HEK293 (cell line): Measurements from ENCODE around the gene C22orf15.

Experiments used
- BCL11B ChIP-seq: fragments of 450-650 bp; formaldehyde crosslinking; IDR thresholded peaks from 2 replicates; pipeline ENCODE4 v1.5.1; 2016; ENCODE audit warnings: low read depth, missing biosample characterization, missing genetic modification characterization
- GLIS1 ChIP-seq: fragments of 450-650 bp; formaldehyde crosslinking; IDR thresholded peaks from 2 replicates; pipeline ENCODE4 v1.5.1; 2016; ENCODE audit warnings: missing biosample characterization, missing genetic modification characterization
- KLF8 ChIP-seq: fragments of 450-650 bp; formaldehyde crosslinking; IDR thresholded peaks from 2 replicates; pipeline ENCODE4 v1.5.1; 2016; ENCODE audit warnings: missing biosample characterization, missing genetic modification characterization
- MYNN ChIP-seq: fragments of 450-650 bp; formaldehyde crosslinking; IDR thresholded peaks from 2 replicates; pipeline ENCODE4 v1.5.1; 2016; ENCODE audit warnings: missing biosample characterization, missing genetic modification characterization, borderline replicate concordance
- SP2 ChIP-seq: fragments of 450-650 bp; formaldehyde crosslinking; IDR thresholded peaks from 2 replicates; pipeline ENCODE4 v1.5.1; 2016; ENCODE audit warnings: missing biosample characterization, missing genetic modification characterization
- ZBTB17 ChIP-seq: fragments of 450-650 bp; formaldehyde crosslinking; IDR thresholded peaks from 2 replicates; pipeline ENCODE4 v1.5.1; 2016; ENCODE audit warnings: missing biosample characterization, missing genetic modification characterization
- ZBTB20 ChIP-seq: fragments of 450-650 bp; formaldehyde crosslinking; IDR thresholded peaks from 2 replicates; pipeline ENCODE4 v1.5.1; 2016; ENCODE audit warnings: missing biosample characterization, missing genetic modification characterization
- ZBTB8A ChIP-seq: fragments of 450-650 bp; formaldehyde crosslinking; IDR thresholded peaks from 2 replicates; pipeline ENCODE4 v1.5.1; 2016; ENCODE audit warnings: missing biosample characterization, missing genetic modification characterization
- ZEB2 ChIP-seq: fragments of 450-650 bp; formaldehyde crosslinking; IDR thresholded peaks from 2 replicates; pipeline ENCODE4 v1.5.1; 2016; ENCODE audit warnings: missing biosample characterization, missing genetic modification characterization
- ZNF114 ChIP-seq: fragments of 450-650 bp; formaldehyde crosslinking; IDR thresholded peaks from 2 replicates; pipeline ENCODE4 v1.5.0; 2017; ENCODE audit warnings: missing biosample characterization, missing genetic modification characterization
- ZNF132 ChIP-seq: fragments of 450-650 bp; formaldehyde crosslinking; IDR thresholded peaks from 2 replicates; pipeline ENCODE4 v1.5.1; 2017; ENCODE audit warnings: missing biosample characterization, missing genetic modification characterization, borderline replicate concordance
- ZNF146 ChIP-seq: fragments of 450-650 bp; formaldehyde crosslinking; IDR thresholded peaks from 2 replicates; pipeline ENCODE4 v1.5.1; 2016; ENCODE audit warnings: missing biosample characterization, missing genetic modification characterization
- ZNF155 ChIP-seq: fragments of 450-650 bp; formaldehyde crosslinking; IDR thresholded peaks from 2 replicates; pipeline ENCODE4 v1.5.1; 2016; ENCODE audit warnings: missing biosample characterization, missing genetic modification characterization
- ZNF169 ChIP-seq: fragments of 450-650 bp; formaldehyde crosslinking; IDR thresholded peaks from 2 replicates; pipeline ENCODE4 v1.5.1; 2016; ENCODE audit warnings: missing biosample characterization, missing genetic modification characterization
- ZNF266 ChIP-seq: fragments of 450-650 bp; formaldehyde crosslinking; IDR thresholded peaks from 2 replicates; pipeline ENCODE4 v1.5.1; 2016; ENCODE audit warnings: missing biosample characterization, missing genetic modification characterization, low read depth
- ZNF341 ChIP-seq: fragments of 450-650 bp; formaldehyde crosslinking; IDR thresholded peaks from 2 replicates; pipeline ENCODE4; 2016; ENCODE audit warnings: low read depth, missing biosample characterization, missing genetic modification characterization
- ZNF37A ChIP-seq: fragments of 450-650 bp; IDR thresholded peaks from 2 replicates; pipeline ENCODE4 v1.5.1; 2018; ENCODE audit warnings: missing biosample characterization, missing genetic modification characterization
- ZNF423 ChIP-seq: fragments of 450-650 bp; formaldehyde crosslinking; IDR thresholded peaks from 2 replicates; pipeline ENCODE4 v1.5.1; 2016; ENCODE audit warnings: missing biosample characterization, missing genetic modification characterization
- ZNF426 ChIP-seq: fragments of 450-650 bp; formaldehyde crosslinking; IDR thresholded peaks from 2 replicates; pipeline ENCODE4 v1.5.1; 2017; ENCODE audit warnings: missing biosample characterization, missing genetic modification characterization, mild to moderate bottlenecking, inconsistent platforms, moderate library complexity
- ZNF558 ChIP-seq: fragments of 450-650 bp; formaldehyde crosslinking; IDR thresholded peaks from 2 replicates; pipeline ENCODE4 v1.5.1; 2016; ENCODE audit warnings: missing biosample characterization, missing genetic modification characterization
- ZNF660 ChIP-seq: fragments of 450-650 bp; IDR thresholded peaks from 2 replicates; pipeline ENCODE4 v1.5.1; 2018; ENCODE audit warnings: missing biosample characterization, mild to moderate bottlenecking, missing genetic modification characterization
- ZNF670 ChIP-seq: fragments of 450-650 bp; formaldehyde crosslinking; IDR thresholded peaks from 2 replicates; pipeline ENCODE4 v1.5.1; 2016; ENCODE audit warnings: missing biosample characterization, missing genetic modification characterization, low read depth
- ZNF701 ChIP-seq: fragments of 450-650 bp; formaldehyde crosslinking; IDR thresholded peaks from 2 replicates; pipeline ENCODE4 v1.5.1; 2016; ENCODE audit warnings: missing biosample characterization, missing genetic modification characterization
- TF ChIP-seq, protein P1 (sequence below): fragments of 450-650 bp; formaldehyde crosslinking; IDR thresholded peaks from 2 replicates; pipeline ENCODE4 v1.5.1; 2017; ENCODE audit warnings: missing biosample characterization, missing genetic modification characterization
- TF ChIP-seq, protein P2 (sequence below): fragments of 450-650 bp; formaldehyde crosslinking; IDR thresholded peaks from 2 replicates; pipeline ENCODE4 v1.5.1; 2016; ENCODE audit warnings: missing biosample characterization, missing genetic modification characterization, borderline replicate concordance
- TF ChIP-seq, protein P3 (sequence below): fragments of 450-650 bp; IDR thresholded peaks from 2 replicates; pipeline ENCODE4 v1.5.1; 2018; ENCODE audit warnings: missing biosample characterization, mild to moderate bottlenecking, missing genetic modification characterization
- TF ChIP-seq, protein P4 (sequence below): fragments of 450-650 bp; formaldehyde crosslinking; IDR thresholded peaks from 2 replicates; pipeline ENCODE4 v1.5.1; 2016; ENCODE audit warnings: missing biosample characterization, missing genetic modification characterization
- TF ChIP-seq, protein P5 (sequence below): fragments of 450-650 bp; formaldehyde crosslinking; optimal IDR thresholded peaks from 2 replicates; pipeline ENCODE3; 2016; ENCODE audit warnings: missing biosample characterization, mild to moderate bottlenecking, missing genetic modification characterization
- TF ChIP-seq, protein P6 (sequence below): fragments of 450-650 bp; formaldehyde crosslinking; IDR thresholded peaks from 2 replicates; pipeline ENCODE4 v1.5.1; 2016; ENCODE audit warnings: missing biosample characterization, missing genetic modification characterization

C22orf15 gene

DNA sequence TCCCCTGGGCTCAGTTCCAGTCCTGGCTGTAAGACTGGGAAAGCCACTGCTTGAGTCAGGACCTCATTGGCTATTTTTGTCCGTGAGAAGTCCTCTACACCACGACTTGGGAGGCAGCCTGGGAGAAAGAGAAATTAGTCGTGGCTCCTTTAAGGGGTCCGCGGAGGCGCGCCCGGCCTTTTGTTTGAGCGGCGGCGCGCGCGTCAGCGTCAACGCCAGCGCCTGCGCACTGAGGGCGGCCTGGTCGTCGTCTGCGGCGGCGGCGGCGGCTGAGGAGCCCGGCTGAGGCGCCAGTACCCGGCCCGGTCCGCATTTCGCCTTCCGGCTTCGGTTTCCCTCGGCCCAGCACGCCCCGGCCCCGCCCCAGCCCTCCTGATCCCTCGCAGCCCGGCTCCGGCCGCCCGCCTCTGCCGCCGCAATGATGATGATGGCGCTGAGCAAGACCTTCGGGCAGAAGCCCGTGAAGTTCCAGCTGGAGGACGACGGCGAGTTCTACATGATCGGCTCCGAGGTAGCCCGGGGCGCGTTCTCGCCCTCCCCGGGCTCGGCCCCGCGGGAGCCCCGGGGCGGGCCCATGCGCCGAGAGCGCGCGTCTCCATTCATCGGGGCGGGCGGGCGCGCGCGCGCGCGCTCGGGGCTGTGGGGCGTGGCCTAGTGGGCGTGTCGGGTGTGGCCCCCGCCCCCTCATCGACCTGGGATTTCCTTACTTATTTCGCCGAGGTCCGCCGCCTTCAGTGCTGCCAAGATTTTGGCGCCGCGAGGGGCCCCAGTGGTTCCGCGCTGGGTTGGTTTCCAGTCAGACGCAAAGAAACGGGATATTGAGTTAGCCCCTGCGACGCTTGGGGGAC is 24.2 kb downstream of the C22orf15 start, which contains the start of gene SMARCB1 (continued):
- TF ChIP-seq, protein P1, sequence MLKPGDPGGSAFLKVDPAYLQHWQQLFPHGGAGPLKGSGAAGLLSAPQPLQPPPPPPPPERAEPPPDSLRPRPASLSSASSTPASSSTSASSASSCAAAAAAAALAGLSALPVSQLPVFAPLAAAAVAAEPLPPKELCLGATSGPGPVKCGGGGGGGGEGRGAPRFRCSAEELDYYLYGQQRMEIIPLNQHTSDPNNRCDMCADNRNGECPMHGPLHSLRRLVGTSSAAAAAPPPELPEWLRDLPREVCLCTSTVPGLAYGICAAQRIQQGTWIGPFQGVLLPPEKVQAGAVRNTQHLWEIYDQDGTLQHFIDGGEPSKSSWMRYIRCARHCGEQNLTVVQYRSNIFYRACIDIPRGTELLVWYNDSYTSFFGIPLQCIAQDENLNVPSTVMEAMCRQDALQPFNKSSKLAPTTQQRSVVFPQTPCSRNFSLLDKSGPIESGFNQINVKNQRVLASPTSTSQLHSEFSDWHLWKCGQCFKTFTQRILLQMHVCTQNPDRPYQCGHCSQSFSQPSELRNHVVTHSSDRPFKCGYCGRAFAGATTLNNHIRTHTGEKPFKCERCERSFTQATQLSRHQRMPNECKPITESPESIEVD (tag by site-specific recombination): no peak
- no peak for TF ChIP-seq ZNF426 (tag by site-specific recombination)
- no peak for TF ChIP-seq BCL11B (tag by site-specific recombination)
- peak; percentile 35; the same call in 1 of the 2 replicates for TF ChIP-seq SP2
- peak; percentile 30; the same call in 1 of the 2 replicates for TF ChIP-seq ZNF660 (tag by site-specific recombination)
- TF ChIP-seq, protein P2, sequence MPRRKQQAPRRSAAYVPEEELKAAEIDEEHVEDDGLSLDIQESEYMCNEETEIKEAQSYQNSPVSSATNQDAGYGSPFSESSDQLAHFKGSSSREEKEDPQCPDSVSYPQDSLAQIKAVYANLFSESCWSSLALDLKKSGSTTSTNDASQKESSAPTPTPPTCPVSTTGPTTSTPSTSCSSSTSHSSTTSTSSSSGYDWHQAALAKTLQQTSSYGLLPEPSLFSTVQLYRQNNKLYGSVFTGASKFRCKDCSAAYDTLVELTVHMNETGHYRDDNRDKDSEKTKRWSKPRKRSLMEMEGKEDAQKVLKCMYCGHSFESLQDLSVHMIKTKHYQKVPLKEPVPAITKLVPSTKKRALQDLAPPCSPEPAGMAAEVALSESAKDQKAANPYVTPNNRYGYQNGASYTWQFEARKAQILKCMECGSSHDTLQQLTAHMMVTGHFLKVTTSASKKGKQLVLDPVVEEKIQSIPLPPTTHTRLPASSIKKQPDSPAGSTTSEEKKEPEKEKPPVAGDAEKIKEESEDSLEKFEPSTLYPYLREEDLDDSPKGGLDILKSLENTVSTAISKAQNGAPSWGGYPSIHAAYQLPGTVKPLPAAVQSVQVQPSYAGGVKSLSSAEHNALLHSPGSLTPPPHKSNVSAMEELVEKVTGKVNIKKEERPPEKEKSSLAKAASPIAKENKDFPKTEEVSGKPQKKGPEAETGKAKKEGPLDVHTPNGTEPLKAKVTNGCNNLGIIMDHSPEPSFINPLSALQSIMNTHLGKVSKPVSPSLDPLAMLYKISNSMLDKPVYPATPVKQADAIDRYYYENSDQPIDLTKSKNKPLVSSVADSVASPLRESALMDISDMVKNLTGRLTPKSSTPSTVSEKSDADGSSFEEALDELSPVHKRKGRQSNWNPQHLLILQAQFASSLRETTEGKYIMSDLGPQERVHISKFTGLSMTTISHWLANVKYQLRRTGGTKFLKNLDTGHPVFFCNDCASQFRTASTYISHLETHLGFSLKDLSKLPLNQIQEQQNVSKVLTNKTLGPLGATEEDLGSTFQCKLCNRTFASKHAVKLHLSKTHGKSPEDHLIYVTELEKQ: no peak
- no peak for TF ChIP-seq ZNF37A (tag by site-specific recombination)
- no peak for TF ChIP-seq ZBTB17
- no peak for TF ChIP-seq ZNF558
- TF ChIP-seq ZNF701 (tag by site-specific recombination): no peak
- no peak for TF ChIP-seq ZNF423
- no peak for TF ChIP-seq ZNF114
- TF ChIP-seq, protein P3, sequence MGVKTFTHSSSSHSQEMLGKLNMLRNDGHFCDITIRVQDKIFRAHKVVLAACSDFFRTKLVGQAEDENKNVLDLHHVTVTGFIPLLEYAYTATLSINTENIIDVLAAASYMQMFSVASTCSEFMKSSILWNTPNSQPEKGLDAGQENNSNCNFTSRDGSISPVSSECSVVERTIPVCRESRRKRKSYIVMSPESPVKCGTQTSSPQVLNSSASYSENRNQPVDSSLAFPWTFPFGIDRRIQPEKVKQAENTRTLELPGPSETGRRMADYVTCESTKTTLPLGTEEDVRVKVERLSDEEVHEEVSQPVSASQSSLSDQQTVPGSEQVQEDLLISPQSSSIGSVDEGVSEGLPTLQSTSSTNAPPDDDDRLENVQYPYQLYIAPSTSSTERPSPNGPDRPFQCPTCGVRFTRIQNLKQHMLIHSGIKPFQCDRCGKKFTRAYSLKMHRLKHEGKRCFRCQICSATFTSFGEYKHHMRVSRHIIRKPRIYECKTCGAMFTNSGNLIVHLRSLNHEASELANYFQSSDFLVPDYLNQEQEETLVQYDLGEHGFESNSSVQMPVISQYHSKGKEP: no peak
- no peak for TF ChIP-seq ZNF146
- TF ChIP-seq ZEB2 (tag by site-specific recombination): peak; percentile 80; the same call in 1 of the 2 replicates
- no peak for TF ChIP-seq ZNF341 (tag by site-specific recombination)
- TF ChIP-seq ZNF132 (tag by site-specific recombination): no peak
- TF ChIP-seq KLF8: peak; percentile 93
- TF ChIP-seq, protein P4, sequence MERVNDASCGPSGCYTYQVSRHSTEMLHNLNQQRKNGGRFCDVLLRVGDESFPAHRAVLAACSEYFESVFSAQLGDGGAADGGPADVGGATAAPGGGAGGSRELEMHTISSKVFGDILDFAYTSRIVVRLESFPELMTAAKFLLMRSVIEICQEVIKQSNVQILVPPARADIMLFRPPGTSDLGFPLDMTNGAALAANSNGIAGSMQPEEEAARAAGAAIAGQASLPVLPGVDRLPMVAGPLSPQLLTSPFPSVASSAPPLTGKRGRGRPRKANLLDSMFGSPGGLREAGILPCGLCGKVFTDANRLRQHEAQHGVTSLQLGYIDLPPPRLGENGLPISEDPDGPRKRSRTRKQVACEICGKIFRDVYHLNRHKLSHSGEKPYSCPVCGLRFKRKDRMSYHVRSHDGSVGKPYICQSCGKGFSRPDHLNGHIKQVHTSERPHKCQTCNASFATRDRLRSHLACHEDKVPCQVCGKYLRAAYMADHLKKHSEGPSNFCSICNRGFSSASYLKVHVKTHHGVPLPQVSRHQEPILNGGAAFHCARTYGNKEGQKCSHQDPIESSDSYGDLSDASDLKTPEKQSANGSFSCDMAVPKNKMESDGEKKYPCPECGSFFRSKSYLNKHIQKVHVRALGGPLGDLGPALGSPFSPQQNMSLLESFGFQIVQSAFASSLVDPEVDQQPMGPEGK: peak; percentile 76
- TF ChIP-seq, protein P5, sequence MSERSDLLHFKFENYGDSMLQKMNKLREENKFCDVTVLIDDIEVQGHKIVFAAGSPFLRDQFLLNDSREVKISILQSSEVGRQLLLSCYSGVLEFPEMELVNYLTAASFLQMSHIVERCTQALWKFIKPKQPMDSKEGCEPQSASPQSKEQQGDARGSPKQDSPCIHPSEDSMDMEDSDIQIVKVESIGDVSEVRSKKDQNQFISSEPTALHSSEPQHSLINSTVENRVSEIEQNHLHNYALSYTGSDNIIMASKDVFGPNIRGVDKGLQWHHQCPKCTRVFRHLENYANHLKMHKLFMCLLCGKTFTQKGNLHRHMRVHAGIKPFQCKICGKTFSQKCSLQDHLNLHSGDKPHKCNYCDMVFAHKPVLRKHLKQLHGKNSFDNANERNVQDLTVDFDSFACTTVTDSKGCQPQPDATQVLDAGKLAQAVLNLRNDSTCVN: peak; percentile 94
- TF ChIP-seq ZBTB8A (tag by site-specific recombination): peak; percentile 65
- no peak for TF ChIP-seq ZNF670 (tag by site-specific recombination)
- TF ChIP-seq ZNF155 (tag by site-specific recombination): no peak
- TF ChIP-seq ZNF266: no peak
- TF ChIP-seq GLIS1 (tag by site-specific recombination): peak; percentile 36; the same call in 1 of the 2 replicates
- TF ChIP-seq, protein P6, sequence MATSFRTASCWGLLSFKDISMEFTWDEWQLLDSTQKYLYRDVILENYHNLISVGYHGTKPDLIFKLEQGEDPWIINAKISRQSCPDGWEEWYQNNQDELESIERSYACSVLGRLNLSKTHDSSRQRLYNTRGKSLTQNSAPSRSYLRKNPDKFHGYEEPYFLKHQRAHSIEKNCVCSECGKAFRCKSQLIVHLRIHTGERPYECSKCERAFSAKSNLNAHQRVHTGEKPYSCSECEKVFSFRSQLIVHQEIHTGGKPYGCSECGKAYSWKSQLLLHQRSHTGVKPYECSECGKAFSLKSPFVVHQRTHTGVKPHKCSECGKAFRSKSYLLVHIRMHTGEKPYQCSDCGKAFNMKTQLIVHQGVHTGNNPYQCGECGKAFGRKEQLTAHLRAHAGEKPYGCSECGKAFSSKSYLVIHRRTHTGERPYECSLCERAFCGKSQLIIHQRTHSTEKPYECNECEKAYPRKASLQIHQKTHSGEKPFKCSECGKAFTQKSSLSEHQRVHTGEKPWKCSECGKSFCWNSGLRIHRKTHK: no peak
- no peak for TF ChIP-seq ZNF169 (tag by site-specific recombination)
- no peak for TF ChIP-seq MYNN (tag by site-specific recombination)
- no peak; the same call in 1 of the 2 replicates for TF ChIP-seq ZBTB20 (tag by site-specific recombination)
